GM03348 (cell line): ENCODE measurements around the gene LECT2.
A peak's percentile ranks its signal among the peaks of the same experiment; 100 is the strongest.

Experiments used
- DNase-seq: peaks from one replicate; pipeline ENCODE4 v3.0.0; 2012; ENCODE audit warnings: low spot score

Gene LECT2

GRCh38 chr5:135978212-135978631, 23.4 kb upstream of the LECT2 start:
- DNase-seq, result no peak

- DNase-seq, result no peak
Observed at GRCh38 chr5:135977375-135977928, 22.7 kb upstream of the LECT2 start.

- no peak for DNase-seq
Observed at GRCh38 chr5:135976216-135976615, 21.4 kb upstream of the LECT2 start.

GRCh38 chr5:135975122-135975521, 20.3 kb upstream of the LECT2 start:
- DNase-seq, result no peak

GRCh38 chr5:135974021-135974600, 19.3 kb upstream of the LECT2 start:
- no peak for DNase-seq

- DNase-seq, result peak; percentile 76
Observed at GRCh38 chr5:135973323-135974020, 18.7 kb upstream of the LECT2 start.

GRCh38 chr5:135971701-135972100, 16.9 kb upstream of the LECT2 start:
- DNase-seq, result no peak

GRCh38 chr5:135966790-135967189, 12.0 kb upstream of the LECT2 start:
- no peak for DNase-seq

GRCh38 chr5:135966165-135966564, 11.4 kb upstream of the LECT2 start:
- no peak for DNase-seq

GRCh38 chr5:135965504-135965903, 10.7 kb upstream of the LECT2 start:
- no peak for DNase-seq

GRCh38 chr5:135964670-135965320, 10.0 kb upstream of the LECT2 start:
- DNase-seq, result peak; percentile 16

GRCh38 chr5:135955525-135955924, 742 bp upstream of the LECT2 start:
- DNase-seq, result no peak

GRCh38 chr5:135953850-135954249, 933 bp downstream of the LECT2 start:
- no peak for DNase-seq

- no peak for DNase-seq
Observed at GRCh38 chr5:135952683-135953082, 2.1 kb downstream of the LECT2 start.

- DNase-seq, result no peak
Observed at GRCh38 chr5:135951807-135952206, 3.0 kb downstream of the LECT2 start.

- no peak for DNase-seq
Observed at GRCh38 chr5:135951257-135951656, 3.5 kb downstream of the LECT2 start.

- peak; percentile 32 for DNase-seq
Observed at GRCh38 chr5:135950611-135951010, 4.2 kb downstream of the LECT2 start.

GRCh38 chr5:135944967-135945560, 9.7 kb downstream of the LECT2 start:
- DNase-seq, result peak; percentile 70

GRCh38 chr5:135944564-135944963, 10.2 kb downstream of the LECT2 start:
- DNase-seq, result no peak

GRCh38 chr5:135942202-135942771, 12.5 kb downstream of the LECT2 start:
- DNase-seq, result no peak

GRCh38 chr5:135941711-135942110, 13.1 kb downstream of the LECT2 start:
- no peak for DNase-seq

- no peak for DNase-seq
Observed at GRCh38 chr5:135937245-135937911, 17.4 kb downstream of the LECT2 start.
